ENCODE data around the gene OPRL1. TPM values are rescaled to one million over a fixed set of nuclear protein-coding genes. Genes with fewer than 3 reads are reported as not detected.

OPRL1 gene
- total and polyA plus RNA-seq, 2 of the 8 experiments (the other 6 are each of a cell fraction or from before 2014, with no cell fraction given) = 0.63 to 0.98 TPM

DNA sequence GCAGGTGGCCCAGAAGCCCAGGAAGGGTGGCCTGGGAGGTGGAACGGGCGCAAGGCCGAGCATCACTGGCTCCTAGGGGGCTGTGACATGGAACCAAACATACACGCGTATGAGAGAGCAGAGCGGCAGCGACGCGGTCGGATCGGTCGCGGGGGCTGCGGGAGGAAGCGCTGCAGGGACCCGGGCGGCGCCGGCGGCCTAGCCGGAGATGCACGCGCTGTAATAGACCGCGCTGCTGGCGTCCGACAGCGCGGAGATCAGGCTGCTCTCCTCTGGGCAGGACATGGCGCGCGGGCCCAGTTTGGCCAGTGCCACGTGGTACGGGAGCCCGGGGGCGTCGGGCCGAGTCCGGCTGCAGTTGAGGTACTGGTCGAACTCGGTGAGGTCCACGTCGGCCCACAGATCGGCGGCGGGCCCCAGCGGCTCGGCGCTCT lies 31.9 kb upstream of the OPRL1 start (continued):
- peak; percentile 75; the same call in 1 of the 2 replicates for TF ChIP-seq GABPA (IDR thresholded peaks at IDR 0.05; ENCODE audit: borderline replicate concordance, insufficient read depth, low read length)
